A673 (cell line): ENCODE measurements around the gene RAP1B. TPM values are rescaled to one million over a fixed set of nuclear protein-coding genes. Genes with fewer than 3 reads are reported as not detected.

Experiments
- BruUV-seq: library from RNA; stranded (reverse); fragments of 400-500 nt; replicated peaks from 2 replicates; lab custom pipeline; 2021; lab: Mats Ljungman, UMichigan
- CTCF ChIA-PET: fragments of 300-600 bp; sonication (Branson Sonifier 250); formaldehyde crosslinking; loops from one replicate; lab custom pipeline; 2022; ENCODE audit warnings: antibody characterized with exemption; lab: Charles Lee
- POLR2A ChIA-PET: fragments of 300-600 bp; sonication (Branson Sonifier 250); formaldehyde crosslinking; loops from one replicate; lab custom pipeline; 2022; ENCODE audit warnings: antibody characterized with exemption; ENCODE audit not compliant: low non-redundant PET; lab: Charles Lee
- DNase-seq: peaks from one replicate; pipeline ENCODE4 v3.0.0-alpha.2; 2015; ENCODE audit warnings: low spot score
- H3K27ac ChIP-seq: fragments of 200-600 bp; sonication (generic); 2 replicates; pipeline ENCODE4 v1.5.1; 2016; ENCODE audit warnings: mixed run types, low read depth, mild to moderate bottlenecking, mixed read lengths, antibody characterized with exemption, low read length; ENCODE audit not compliant: poor library complexity, severe bottlenecking
- H3K27me3 ChIP-seq: fragments of 200-600 bp; sonication (generic); replicated peaks from 2 replicates; pipeline ENCODE4 v1.6.1; 2017; ENCODE audit warnings: mixed run types, low read depth, mild to moderate bottlenecking, mixed read lengths, antibody characterized with exemption, low read length; ENCODE audit not compliant: insufficient read depth, poor library complexity
- H3K36me3 ChIP-seq: fragments of 200-600 bp; sonication (generic); 2 replicates; pipeline ENCODE4 v1.6.1; 2016; ENCODE audit warnings: mixed run types, mild to moderate bottlenecking, mixed read lengths, antibody characterized with exemption, low read length; ENCODE audit not compliant: insufficient read depth, poor library complexity, severe bottlenecking
- H3K4me1 ChIP-seq: fragments of 200-600 bp; sonication (generic); 2 replicates; pipeline ENCODE4 v1.6.1; 2017; ENCODE audit warnings: mixed run types, mild to moderate bottlenecking, mixed read lengths, antibody characterized with exemption, low read length; ENCODE audit not compliant: insufficient read depth, poor library complexity, severe bottlenecking
- H3K4me3 ChIP-seq: fragments of 200-600 bp; sonication (generic); 2 replicates; pipeline ENCODE4 v1.5.1; 2016; ENCODE audit warnings: low read depth, mixed run types, mild to moderate bottlenecking, mixed read lengths, low read length; ENCODE audit not compliant: poor library complexity, severe bottlenecking
- H3K9me3 ChIP-seq: fragments of 200-600 bp; sonication (generic); 2 replicates; pipeline ENCODE4 v1.6.1; 2016; ENCODE audit warnings: mixed run types, low read depth, mild to moderate bottlenecking, mixed read lengths, antibody characterized with exemption, low read length; ENCODE audit not compliant: poor library complexity, severe bottlenecking
- CTCF ChIP-seq: fragments of 300-800, 200-600 bp; sonication (generic); conservative IDR thresholded peaks from 2 replicates; pipeline ENCODE4 v1.5.1; 2017; ENCODE audit warnings: low read depth, mild to moderate bottlenecking, antibody characterized with exemption, low read length, moderate library complexity, mixed read lengths
- EZH2 ChIP-seq: fragments of 200-600 bp; sonication (generic); IDR thresholded peaks from 2 replicates; pipeline ENCODE4 v1.6.1; 2017; ENCODE audit warnings: borderline replicate concordance, low read depth, mild to moderate bottlenecking, mixed read lengths, antibody characterized with exemption, low read length; ENCODE audit not compliant: poor library complexity, severe bottlenecking
- intact Hi-C: fragments of 100-400 bp; cut with micrococcal nuclease; formaldehyde crosslinking; loops from one replicate; pipeline ENCODE4 v1.10.0; 2022; ENCODE audit not compliant: unreplicated experiment
- total RNA-seq: library from RNA; stranded (reverse); gene quantifications from 2 replicates; pipeline ENCODE4 v1.2.3, GENCODE V29; 2021

RAP1B gene
- total RNA-seq, 1 experiment from 2014 or later = 148 TPM

GRCh38 chr12:68565391-68565903, 45.3 kb upstream of the RAP1B start:
- DNase-seq = peak; percentile 18
- Histone ChIP-seq H3K9me3 (no peaks in the 10 kb centered on the region), H3K4me1 (no peaks in the 10 kb centered on the region), H3K4me3 (no peak overlapping the region), H3K36me3 (no peaks in the 10 kb centered on the region), H3K27me3 (no peaks in the 10 kb centered on the region), H3K27ac (no peak overlapping the region)
- TF ChIP-seq EZH2 (no peak), CTCF (no peak)
- CTCF ChIA-PET = no interaction called here
- intact Hi-C loops = no loop called here
- BruUV-seq = no TSS peak
- POLR2A ChIA-PET = no interaction called here

GRCh38 chr12:68568922-68569569, 41.7 kb upstream of the RAP1B start:
- no peak overlapping the region for H3K4me3 ChIP-seq
- CTCF ChIA-PET = no interaction called here
- H3K4me1 ChIP-seq = no peaks in the 10 kb centered on the region
- no peaks in the 10 kb centered on the region for H3K36me3 ChIP-seq
- BruUV-seq = no TSS peak
- DNase-seq = no peak
- intact Hi-C loops = no loop called here
- no peak for TF ChIP-seq CTCF
- TF ChIP-seq EZH2 = no peak
- no peaks in the 10 kb centered on the region for H3K27me3 ChIP-seq
- H3K9me3 ChIP-seq = no peaks in the 10 kb centered on the region
- H3K27ac ChIP-seq = no peak overlapping the region
- POLR2A ChIA-PET = no interaction called here

GRCh38 chr12:68572661-68573060, 38.0 kb upstream of the RAP1B start:
- Histone ChIP-seq H3K27ac (no peak overlapping the region), H3K36me3 (no peaks in the 10 kb centered on the region), H3K4me1 (no peaks in the 10 kb centered on the region), H3K4me3 (no peak overlapping the region), H3K27me3 (no peaks in the 10 kb centered on the region), H3K9me3 (no peaks in the 10 kb centered on the region)
- no TSS peak for BruUV-seq
- TF ChIP-seq EZH2 (no peak), CTCF (no peak)
- intact Hi-C loops = no loop called here
- ChIA-PET POLR2A (no interaction called here), CTCF (no interaction called here)
- no peak for DNase-seq
